T follicular helper cell (primary cell): ENCODE results near the gene GRHL1.

Experiments
- DNase-seq: peaks from one replicate; pipeline ENCODE4 v3.0.0-alpha.2; 2020; ENCODE audit warnings: low read depth

GRHL1 gene

DNA sequence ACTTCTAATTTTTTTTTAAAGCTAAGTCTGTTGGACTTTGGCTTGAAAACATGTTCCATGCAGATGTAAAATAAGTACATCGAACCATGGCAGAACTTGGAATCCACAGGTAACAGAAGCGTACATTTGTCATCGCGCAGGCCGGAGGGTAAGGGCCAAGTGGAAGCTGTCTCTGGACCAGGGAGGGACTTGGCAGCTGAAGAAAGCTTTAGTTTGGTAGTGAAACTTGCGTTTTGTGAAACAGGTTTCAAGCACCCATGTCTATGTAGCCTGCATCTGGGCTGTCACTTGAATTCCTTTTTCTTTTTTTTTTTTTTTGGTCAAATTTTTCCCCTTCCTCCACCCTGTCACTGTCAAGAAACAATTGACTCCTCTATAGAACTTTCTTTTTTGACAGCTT is 20.4 kb downstream of the GRHL1 start:
- DNase-seq: no peak

GRCh38 chr2:9972621-9973479 is 21.4 kb downstream of the GRHL1 start:
- DNase-seq: no peak

DNA sequence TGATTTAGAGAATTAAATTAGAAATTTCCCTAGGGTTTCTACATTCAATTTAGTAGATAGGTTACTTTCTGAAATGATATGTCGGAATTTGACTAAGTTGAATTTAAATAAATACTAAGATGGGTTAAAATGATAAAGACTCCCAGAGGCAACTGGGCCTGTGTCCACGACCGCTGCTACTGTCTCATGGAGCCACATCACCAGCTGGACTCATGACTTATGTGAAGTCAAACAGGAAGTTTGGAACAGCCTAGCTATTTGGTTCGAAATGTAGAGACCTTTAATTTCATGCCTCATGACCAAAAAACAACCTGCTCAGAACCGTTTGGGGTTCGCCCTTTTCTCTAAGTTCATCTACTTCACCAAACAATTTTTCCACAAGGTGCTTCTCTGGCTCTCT is 22.2 kb downstream of the GRHL1 start:
- DNase-seq: no peak

- DNase-seq: no peak
Observed at GRCh38 chr2:9974343-9974742, 22.9 kb downstream of the GRHL1 start.

- DNase-seq: no peak
Observed at GRCh38 chr2:9975328-9975727, 23.8 kb downstream of the GRHL1 start.

DNA sequence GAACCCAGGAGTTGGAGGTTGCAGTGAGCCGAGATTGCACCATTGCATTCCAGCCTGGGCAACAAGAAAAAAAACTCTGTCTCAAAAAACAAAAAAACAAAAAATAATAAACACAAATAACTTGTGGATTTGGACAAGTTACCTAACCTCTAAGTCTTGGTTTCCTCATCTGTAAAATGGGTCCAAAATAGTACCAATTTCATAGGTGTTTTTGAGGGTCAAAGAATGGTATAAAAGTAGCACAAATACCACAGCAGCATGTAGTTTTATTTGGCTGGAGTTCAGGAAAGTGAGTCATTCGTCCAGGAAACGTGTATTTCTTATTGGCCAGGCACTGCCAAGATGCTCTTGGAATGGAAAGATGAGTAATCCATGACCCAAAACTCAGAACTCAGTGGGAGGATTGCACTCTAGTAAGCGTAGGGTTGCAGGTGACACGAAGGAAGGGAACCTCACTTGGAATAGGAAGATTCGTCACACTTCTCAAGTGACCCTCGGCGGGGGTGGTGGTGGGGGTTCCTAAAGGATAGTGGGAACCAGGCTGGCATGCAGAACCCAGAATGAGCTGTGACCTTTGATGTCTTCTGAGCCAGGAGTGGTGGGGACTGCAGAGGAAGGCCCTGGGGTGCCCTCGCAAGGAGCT is 24.4 kb downstream of the GRHL1 start:
- no peak for DNase-seq

GRCh38 chr2:9979977-9980376 is 28.5 kb downstream of the GRHL1 start:
- no peak for DNase-seq

DNA sequence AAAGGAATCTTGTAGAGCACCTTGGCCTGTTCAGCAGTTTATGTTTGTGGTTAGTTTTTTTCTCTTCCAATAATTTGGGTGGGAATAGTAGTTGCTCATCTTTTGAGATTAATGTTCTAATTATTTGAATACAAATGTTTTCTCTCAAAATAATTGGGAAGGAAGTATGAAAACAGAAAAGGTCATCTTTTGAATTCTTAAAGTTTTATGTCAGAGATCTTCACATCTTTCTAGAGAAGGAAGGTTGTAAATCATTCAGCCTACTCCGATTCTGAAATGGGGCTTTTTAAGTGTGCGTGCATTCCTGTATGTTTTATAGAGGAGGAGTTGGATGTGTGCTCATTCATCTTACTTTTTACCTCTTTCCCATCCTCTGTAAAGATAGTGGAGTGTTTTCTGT is 29.0 kb downstream of the GRHL1 start:
- no peak for DNase-seq

GRCh38 chr2:9981655-9982054 is 30.2 kb downstream of the GRHL1 start:
- no peak for DNase-seq

DNA sequence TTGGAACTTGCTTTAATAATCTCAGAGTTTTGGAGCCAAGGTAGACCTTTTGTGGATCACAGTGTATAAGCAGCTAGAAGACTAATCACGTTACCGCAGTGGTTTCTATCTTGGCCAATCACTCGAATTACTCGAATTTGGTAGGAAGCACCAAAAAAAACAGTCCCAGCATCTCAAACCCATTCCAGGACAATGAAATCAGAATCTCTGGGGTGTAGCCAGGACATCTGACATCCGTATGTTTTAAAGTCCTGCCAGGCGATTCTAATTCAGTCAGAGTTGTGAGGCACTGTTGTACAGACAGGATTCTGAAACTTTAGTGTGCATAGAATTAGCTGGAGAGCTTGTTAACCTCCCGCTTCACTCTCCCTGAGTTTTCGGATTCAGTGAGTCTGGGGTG is 30.8 kb downstream of the GRHL1 start:
- DNase-seq: no peak

GRCh38 chr2:9982891-9983290 is 31.4 kb downstream of the GRHL1 start:
- no peak for DNase-seq

GRCh38 chr2:9983401-9984216 is 32.1 kb downstream of the GRHL1 start:
- DNase-seq: no peak

GRCh38 chr2:9984217-9984739 is 32.8 kb downstream of the GRHL1 start:
- DNase-seq: no peak

DNA sequence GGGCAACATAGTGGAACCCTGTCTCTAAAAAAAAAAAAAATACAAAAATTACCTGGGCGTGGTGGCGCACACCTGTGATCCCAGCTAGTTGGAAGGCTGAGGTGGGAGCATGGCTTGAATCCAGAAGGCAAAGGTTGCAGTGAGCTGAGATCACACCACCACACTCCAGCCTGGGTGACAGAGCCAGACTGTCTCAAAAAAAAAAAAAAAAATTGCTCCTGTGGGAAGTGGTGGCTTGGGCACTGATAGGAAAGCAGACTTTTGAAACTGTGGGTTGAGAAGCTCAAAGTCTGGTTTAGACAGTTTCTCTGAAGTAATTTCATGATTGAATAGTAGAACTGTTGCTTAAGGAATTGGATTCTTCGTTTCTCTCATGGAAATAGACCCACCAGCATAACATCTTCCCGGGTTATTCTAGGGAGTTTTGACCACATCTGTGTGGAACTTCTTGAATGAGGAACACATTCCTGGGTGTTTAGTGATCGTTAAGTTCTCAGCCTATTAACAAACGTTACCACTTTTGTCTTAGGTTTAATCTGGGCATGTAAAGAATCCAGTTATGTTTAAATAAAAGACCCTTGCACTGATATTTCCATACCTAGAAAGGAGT is 33.5 kb downstream of the GRHL1 start:
- no peak for DNase-seq

- DNase-seq: no peak
Observed at GRCh38 chr2:9985531-9986328, 34.2 kb downstream of the GRHL1 start.

- DNase-seq: no peak
Observed at GRCh38 chr2:9988320-9988719, 36.8 kb downstream of the GRHL1 start.

- DNase-seq: no peak
Observed at GRCh38 chr2:9990736-9991135, 39.2 kb downstream of the GRHL1 start.

GRCh38 chr2:9991221-9991620 is 39.7 kb downstream of the GRHL1 start:
- no peak for DNase-seq

DNA sequence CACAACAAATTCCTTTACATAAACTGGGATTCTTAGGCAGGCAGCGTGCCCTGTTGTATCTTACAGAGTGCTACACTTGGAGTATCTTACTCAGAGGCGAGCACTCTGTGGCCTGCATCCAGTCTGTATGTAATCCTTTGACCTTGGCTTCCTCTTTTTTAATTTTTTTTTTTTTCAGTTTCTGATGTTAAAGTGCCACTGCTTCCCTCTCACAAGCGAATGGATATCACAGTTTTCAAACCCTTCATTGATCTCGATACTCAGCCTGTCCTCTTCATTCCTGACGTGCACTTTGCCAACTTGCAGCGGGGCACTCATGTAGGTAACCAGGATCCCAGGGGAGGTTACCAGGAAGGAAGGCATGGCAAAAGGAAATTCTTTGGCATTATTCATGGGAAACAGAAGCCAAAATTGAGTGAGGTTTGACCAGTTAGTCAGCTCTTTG is 40.4 kb downstream of the GRHL1 start:
- no peak for DNase-seq

DNA sequence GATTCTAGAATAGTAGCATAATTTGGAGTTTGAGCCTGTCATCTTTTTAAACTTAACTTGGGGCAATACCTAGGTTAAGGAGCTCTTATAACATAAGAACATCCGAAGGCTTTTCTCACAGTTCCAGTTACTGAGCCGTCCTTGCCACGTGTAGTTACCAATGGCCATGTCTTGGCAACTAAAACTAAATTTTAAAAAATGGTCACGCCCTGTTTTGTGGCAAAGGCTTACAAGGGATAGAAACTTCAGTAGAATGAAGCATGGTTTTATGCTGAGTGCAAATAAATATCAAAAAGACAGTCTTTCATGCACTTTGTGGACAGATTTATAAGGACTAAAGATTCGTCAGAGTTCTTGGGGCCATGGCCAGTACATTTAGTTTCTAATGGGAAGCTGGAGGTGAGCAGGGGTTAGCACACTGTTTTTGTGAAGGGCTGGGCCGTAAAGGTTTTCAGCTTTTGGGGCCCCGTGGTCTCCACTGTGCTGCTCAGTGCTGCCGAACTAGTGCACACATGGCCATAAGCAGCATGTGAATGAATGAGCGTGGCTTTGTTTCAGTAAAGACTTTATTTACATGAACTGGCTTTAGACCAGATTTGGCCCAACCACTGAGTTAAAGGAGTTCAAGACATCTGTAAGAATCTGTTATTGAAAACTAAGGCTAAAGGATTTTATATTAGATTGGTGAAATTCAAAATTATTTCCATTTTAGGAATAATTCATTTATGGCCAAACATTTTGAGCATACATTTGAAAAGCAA is 41.1 kb downstream of the GRHL1 start:
- no peak for DNase-seq
